Kidney (tissue), 14 donors: Measurements from ENCODE around the gene HECTD2. TPM values are rescaled to one million over a fixed set of nuclear protein-coding genes. Genes with fewer than 3 reads are reported as not detected.

Experiments
- DNase-seq, 5 donors: peaks; one replicate each; pipeline ENCODE4 v3.0.0-alpha.2; 2013 to 2020
- FAIRE-seq: peaks from 2 replicates; lab custom pipeline; 2012; peaks lifted over from hg19 to GRCh38; lab: Jason Lieb, UNC
- H3K27ac ChIP-seq, 2 donors: one replicate each; pipeline ENCODE4 v1.7.0; 2013; ENCODE audit warnings: low read depth in 2 of 2, low read length in 2 of 2, inconsistent platforms in 1 of 2
- H3K27me3 ChIP-seq: one replicate; pipeline ENCODE4 v1.7.1; 2013; ENCODE audit warnings: low read length, inconsistent platforms; ENCODE audit not compliant: control insufficient read depth, insufficient read depth
- H3K36me3 ChIP-seq, 3 donors: one replicate each; pipeline versions ENCODE4 v1.7.0 to v1.7.1; 2013; ENCODE audit warnings: low read length in 3 of 3, control low read depth in 1 of 3, inconsistent platforms in 1 of 3; ENCODE audit not compliant: insufficient read depth in 3 of 3, control insufficient read depth in 2 of 3
- H3K4me1 ChIP-seq, 3 donors: one replicate each; pipeline versions ENCODE4 v1.7.0 to v1.7.1; 2013; ENCODE audit warnings: low read length in 3 of 3, inconsistent platforms in 1 of 3, low read depth in 1 of 3; ENCODE audit not compliant: control insufficient read depth in 2 of 3, insufficient read depth in 2 of 3
- H3K4me3 ChIP-seq, 3 donors: one replicate each; pipeline versions ENCODE4 v1.7.0 to v1.8.1; 2013; ENCODE audit warnings: low read length in 3 of 3, control low read depth in 1 of 3, inconsistent platforms in 1 of 3
- H3K9ac ChIP-seq, 3 donors: one replicate each; pipeline versions ENCODE4 v1.7.0 to v1.7.1; 2013; ENCODE audit warnings: low read length in 3 of 3, control low read depth in 1 of 3, inconsistent platforms in 1 of 3
- H3K9me3 ChIP-seq, 3 donors: one replicate each; pipeline versions ENCODE4 v1.7.0 to v1.7.1; 2013; ENCODE audit warnings: low read length in 3 of 3, control low read depth in 1 of 3, inconsistent platforms in 1 of 3; ENCODE audit not compliant: control insufficient read depth in 2 of 3, insufficient read depth in 1 of 3
- CTCF ChIP-seq: IDR thresholded peaks from 3 replicates; pipeline ENCODE4 v1.5.1; 2012; ENCODE audit warnings: mild to moderate bottlenecking, moderate library complexity, borderline replicate concordance; ENCODE audit not compliant: insufficient read depth; ENCODE audit errors: extremely low read depth
- intact Hi-C: fragments of 100-400 bp; cut with DNase I; formaldehyde crosslinking; loops from one replicate; pipeline ENCODE4 v1.11.1; 2022
- polyA plus RNA-seq: library from polyadenylated mRNA; stranded (reverse); fragments of 350-450 nt; fragmentation: Illumina TruSeq; extraction: RNeasy Lipid Tissue Mini Kit (QIAGEN cat#74804); gene quantifications from one replicate; pipeline ENCODE4 v1.2.3, GENCODE V29; 2014; ENCODE audit warnings: low read depth, low replicate concordance; ENCODE audit not compliant: insufficient read depth
- total RNA-seq: library from RNA; stranded (reverse); fragmentation: NEBNext Ultra II Directional; extraction: Animal tissue kit (Norgen Biotek cat#: 25700); gene quantifications from one replicate; pipeline ENCODE4 v1.2.1, GENCODE V29; 2021
- donor health status: control.
- donor health status: control.
- donor health status: control.
- donor health status: control.
- donor health status: control.
- donor health status: DM: yes; HTN: yes; CAD: no.
- donor health status: Normal renal cell carcinoma (clear cell type).

The HECTD2 gene
- total and polyA plus RNA-seq, 2 donors from 2014 or later = 4.5 to 12.2 TPM

- FAIRE-seq = no peak
- H3K27ac ChIP-seq = no peak overlapping the region
- H3K4me3 ChIP-seq = no peak overlapping the region
- intact Hi-C loops = no loop called here
- H3K27me3 ChIP-seq = no peaks in the 10 kb centered on the region
- peaks cover 0 to 5% (median 0%) of the 10 kb centered on the region in 3 donors for H3K36me3 ChIP-seq
- H3K9me3 ChIP-seq = no peaks in the 10 kb centered on the region
- no peak for DNase-seq
- no peak for TF ChIP-seq CTCF
- no peaks in the 10 kb centered on the region for H3K4me1 ChIP-seq
- no peak overlapping the region for H3K9ac ChIP-seq
Observed at GRCh38 chr10:91462423-91462822, 52.3 kb downstream of the HECTD2 start.

- Histone ChIP-seq H3K27me3 (no peaks in the 10 kb centered on the region), H3K36me3 (peaks cover 0 to 5% (median 0%) of the 10 kb centered on the region in 3 donors), H3K9me3 (no peaks in the 10 kb centered on the region), H3K27ac (no peak overlapping the region), H3K9ac (no peak overlapping the region), H3K4me3 (no peak overlapping the region), H3K4me1 (no peaks in the 10 kb centered on the region)
- intact Hi-C loops = no loop called here
- DNase-seq (no peak), FAIRE-seq (no peak)
- TF ChIP-seq CTCF = no peak
Observed at GRCh38 chr10:91464500-91464899, 54.4 kb downstream of the HECTD2 start.

GRCh38 chr10:91465261-91465660 is 55.1 kb downstream of the HECTD2 start:
- no peak for FAIRE-seq
- no peak for DNase-seq
- no peaks in the 10 kb centered on the region for H3K27me3 ChIP-seq
- H3K4me3 ChIP-seq = no peak overlapping the region
- no peak overlapping the region for H3K27ac ChIP-seq
- intact Hi-C loops = no loop called here
- no peaks in the 10 kb centered on the region for H3K4me1 ChIP-seq
- H3K9me3 ChIP-seq = no peaks in the 10 kb centered on the region
- H3K36me3 ChIP-seq = peaks cover 0 to 5% (median 0%) of the 10 kb centered on the region in 3 donors
- no peak overlapping the region for H3K9ac ChIP-seq
- no peak for TF ChIP-seq CTCF

GRCh38 chr10:91467114-91467513 is 57.0 kb downstream of the HECTD2 start:
- no peak overlapping the region for H3K4me3 ChIP-seq
- no peaks in the 10 kb centered on the region for H3K4me1 ChIP-seq
- FAIRE-seq (no peak), DNase-seq (no peak)
- TF ChIP-seq CTCF = no peak
- intact Hi-C loops = no loop called here
- H3K9me3 ChIP-seq = peaks cover 0 to 1% (median 0%) of the 10 kb centered on the region in 3 donors
- peaks cover 0 to 2% (median 0%) of the 10 kb centered on the region in 3 donors for H3K36me3 ChIP-seq
- H3K27me3 ChIP-seq = no peaks in the 10 kb centered on the region
- no peak overlapping the region for H3K9ac ChIP-seq
- no peak overlapping the region for H3K27ac ChIP-seq
